PC-3 (cell line): ENCODE measurements around the gene PLA2G4F. TPM values are rescaled to one million over a fixed set of nuclear protein-coding genes. Genes with fewer than 3 reads are reported as not detected.

ENCODE experiments used
- ATAC-seq: fragments of 200-7000 bp; cut with Tn5 transposase; 2 replicates; pipeline ENCODE4 v1.9.1; 2020; ENCODE audit warnings: mild to moderate bottlenecking, moderate library complexity
- BruUV-seq: library from RNA; stranded (reverse); fragments of 400-500 nt; replicated peaks from 2 replicates; lab custom pipeline; 2021; lab: Mats Ljungman, UMichigan
- CTCF ChIA-PET: fragments of 300-600 bp; sonication (Branson Sonifier 250); formaldehyde crosslinking; loops from one replicate; lab custom pipeline; 2022; ENCODE audit warnings: antibody characterized with exemption; lab: Charles Lee
- POLR2A ChIA-PET: fragments of 300-600 bp; sonication (Branson Sonifier 250); formaldehyde crosslinking; loops from one replicate; lab custom pipeline; 2022; ENCODE audit warnings: antibody characterized with exemption; ENCODE audit not compliant: unreplicated experiment; lab: Charles Lee
- DNase-seq: peaks from one replicate; pipeline ENCODE4 v3.0.0-alpha.2; 2015
- H2AFZ ChIP-seq: fragments of 300-600 bp; sonication (generic); 2 replicates; pipeline ENCODE4 v1.6.0; 2016; ENCODE audit warnings: antibody characterized with exemption, low read length
- H3F3A ChIP-seq: fragments of 300-600 bp; sonication (generic); one replicate; pipeline ENCODE4 v1.6.0; 2017; ENCODE audit warnings: antibody characterized with exemption, low read length, control low read depth, mild to moderate bottlenecking; ENCODE audit not compliant: unreplicated experiment
- H3K27ac ChIP-seq: fragments of 300-600 bp; sonication (generic); 2 replicates; pipeline ENCODE4 v1.5.1; 2016; ENCODE audit warnings: mild to moderate bottlenecking, low read length
- H3K27me3 ChIP-seq: fragments of 300-600 bp; sonication (generic); 2 replicates; pipeline ENCODE4 v1.6.1; 2016; ENCODE audit warnings: low read length, mixed read lengths
- H3K36me3 ChIP-seq: fragments of 300-600 bp; sonication (generic); 2 replicates; pipeline ENCODE4 v1.6.1; 2016; ENCODE audit warnings: low read depth, mixed run types, low read length, mixed read lengths
- H3K4me1 ChIP-seq: fragments of 300-600 bp; sonication (generic); 2 replicates; pipeline ENCODE4 v1.5.1; 2016; ENCODE audit warnings: low read length; ENCODE audit not compliant: insufficient read depth
- H3K4me2 ChIP-seq: fragments of 300-600 bp; sonication (generic); 2 replicates; pipeline ENCODE4 v1.6.0; 2016; ENCODE audit warnings: low read length
- H3K4me3 ChIP-seq: fragments of 300-600 bp; sonication (generic); 2 replicates; pipeline ENCODE4 v1.5.1; 2016; ENCODE audit warnings: mild to moderate bottlenecking, low read length, mixed read lengths
- H3K79me2 ChIP-seq: fragments of 300-600 bp; sonication (generic); 2 replicates; pipeline ENCODE4 v1.6.1; 2017; ENCODE audit warnings: low read length, mixed read lengths
- H3K9ac ChIP-seq: fragments of 300-600 bp; sonication (generic); 2 replicates; pipeline ENCODE4 v1.6.0; 2016; ENCODE audit warnings: mild to moderate bottlenecking, low read length
- H3K9me2 ChIP-seq: fragments of 300-600 bp; sonication (generic); replicated peaks from 2 replicates; pipeline ENCODE4 v1.6.1; 2016; ENCODE audit warnings: mixed run types, low read length, mixed read lengths
- H3K9me3 ChIP-seq: fragments of 300-600 bp; sonication (generic); 2 replicates; pipeline ENCODE4 v1.6.1; 2016; ENCODE audit warnings: low read length, mixed read lengths
- H4K20me1 ChIP-seq: fragments of 300-600 bp; sonication (generic); 2 replicates; pipeline ENCODE4 v1.6.1; 2016; ENCODE audit warnings: low read length, mixed read lengths
- CTCF ChIP-seq: fragments of 300-600 bp; sonication (generic); conservative IDR thresholded peaks from 2 replicates; pipeline ENCODE4 v1.5.1; 2017; ENCODE audit warnings: antibody characterized with exemption, low read depth, mild to moderate bottlenecking, low read length
- EZH2 ChIP-seq: fragments of 300-600 bp; sonication (generic); IDR thresholded peaks from one replicate; pipeline ENCODE4 v1.6.1; 2017; ENCODE audit warnings: antibody characterized with exemption, mild to moderate bottlenecking, low read length; ENCODE audit not compliant: unreplicated experiment
- EZH2phosphoT487 ChIP-seq: fragments of 300-600 bp; sonication (generic); IDR thresholded peaks from 2 replicates; pipeline ENCODE4 v1.6.1; 2018; ENCODE audit warnings: mild to moderate bottlenecking, antibody characterized with exemption, low read length, borderline replicate concordance
- intact Hi-C: fragments of 100-400 bp; cut with micrococcal nuclease; formaldehyde crosslinking; loops from 2 replicates; pipeline ENCODE4 v1.9.0; 2023
- total RNA-seq: library from RNA; depleted of rRNA; stranded (reverse); fragments of >200 nt; gene quantifications from 2 replicates; pipeline ENCODE4 v1.2.3, GENCODE V29; 2014

Gene PLA2G4F
- total RNA-seq, 1 experiment from 2014 or later: 5.8 TPM

DNA sequence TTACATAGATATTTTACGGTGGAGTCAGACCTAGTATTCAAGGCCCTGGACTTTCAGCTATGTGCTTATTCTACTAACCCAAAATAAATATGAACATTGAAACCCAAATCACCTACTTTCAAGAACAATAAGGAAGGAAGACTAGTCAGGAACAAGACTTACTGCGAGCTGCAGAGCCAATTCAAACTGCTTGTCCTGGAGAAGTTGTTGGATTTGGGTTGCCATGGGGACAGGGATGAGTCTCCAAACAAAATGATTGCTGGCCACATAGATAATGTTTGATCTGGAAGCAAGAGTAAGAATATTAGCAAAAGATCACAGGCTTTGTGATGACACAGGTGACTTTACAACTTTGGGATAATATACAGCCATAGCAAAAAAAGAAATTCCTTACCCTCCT is 21.6 kb upstream of the PLA2G4F start:
- Histone ChIP-seq H3K36me3 (peaks cover 25% of the 10 kb centered on the region; the same call in 1 of the 2 replicates), H3K9me3 (no peaks in the 10 kb centered on the region), H3K9ac (no peak overlapping the region), H3K4me3 (no peak overlapping the region), H3K4me1 (no peaks in the 10 kb centered on the region), H3F3A (no peaks in the 10 kb centered on the region), H2AFZ (no peak overlapping the region), H4K20me1 (no peaks in the 10 kb centered on the region), H3K79me2 (no peaks in the 10 kb centered on the region), H3K9me2 (no peaks in the 10 kb centered on the region), H3K27ac (no peak overlapping the region), H3K27me3 (no peaks in the 10 kb centered on the region), H3K4me2 (no peak overlapping the region)
- CTCF ChIA-PET: no interaction called here
- TF ChIP-seq CTCF: no peak
- no peak for TF ChIP-seq EZH2
- no peak for TF ChIP-seq EZH2phosphoT487
- no TSS peak for BruUV-seq
- intact Hi-C loops: no loop called here
- DNase-seq: no peak
- no peak for ATAC-seq
- POLR2A ChIA-PET: interaction anchor here (0.5 kb wide), 1 partner anchor 11 kb away, joined by 4 read pairs; no protein-coding TSS in a partner anchor

DNA sequence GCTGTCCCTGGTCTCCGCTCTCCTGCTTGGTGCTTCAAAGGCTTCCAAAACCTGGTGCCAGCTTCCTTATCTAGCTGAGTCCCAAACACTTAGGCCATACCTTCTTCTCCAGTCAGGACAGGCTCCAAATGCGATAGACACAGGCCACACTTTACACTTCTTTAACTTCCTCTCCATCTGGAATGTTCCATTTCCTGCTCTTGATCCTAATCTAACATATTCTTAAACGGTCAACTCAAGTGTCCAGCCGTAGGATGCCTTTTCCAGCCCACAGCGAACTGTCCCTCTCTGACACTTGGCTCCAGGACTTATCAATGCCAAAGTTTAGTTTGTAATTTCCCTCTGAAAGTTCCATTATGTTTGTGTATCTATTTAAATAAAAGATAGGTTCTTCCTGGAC is 19.2 kb upstream of the PLA2G4F start:
- CTCF ChIA-PET: no interaction called here
- POLR2A ChIA-PET: interaction anchor here (0.6 kb wide), 1 partner anchor 268 kb away, joined by 3 read pairs; no protein-coding TSS in a partner anchor
- ATAC-seq: no peak
- no TSS peak for BruUV-seq
- Histone ChIP-seq H3K79me2 (no peaks in the 10 kb centered on the region), H3F3A (no peaks in the 10 kb centered on the region), H3K4me2 (no peak overlapping the region), H2AFZ (no peak overlapping the region), H3K27me3 (no peaks in the 10 kb centered on the region), H4K20me1 (no peaks in the 10 kb centered on the region), H3K4me1 (no peaks in the 10 kb centered on the region), H3K9me3 (no peaks in the 10 kb centered on the region), H3K9ac (no peak overlapping the region), H3K27ac (no peak overlapping the region), H3K9me2 (no peaks in the 10 kb centered on the region), H3K36me3 (peaks cover 32% of the 10 kb centered on the region), H3K4me3 (no peak overlapping the region)
- intact Hi-C loops: no loop called here
- no peak for DNase-seq
- TF ChIP-seq EZH2phosphoT487 (no peak), CTCF (no peak), EZH2 (no peak)

GRCh38 chr15:42172475-42172874 is 16.0 kb upstream of the PLA2G4F start:
- CTCF ChIA-PET: no interaction called here
- Histone ChIP-seq H3K27me3 (no peaks in the 10 kb centered on the region), H3K4me2 (no peak overlapping the region), H3K9me3 (no peaks in the 10 kb centered on the region), H3K4me1 (no peaks in the 10 kb centered on the region), H3K9me2 (no peaks in the 10 kb centered on the region), H3K27ac (no peak overlapping the region), H3K79me2 (no peaks in the 10 kb centered on the region), H2AFZ (no peak overlapping the region), H3K9ac (no peak overlapping the region), H3F3A (no peaks in the 10 kb centered on the region), H3K36me3 (peaks cover 42% of the 10 kb centered on the region), H4K20me1 (no peaks in the 10 kb centered on the region), H3K4me3 (no peak overlapping the region)
- ATAC-seq: no peak
- DNase-seq: no peak
- intact Hi-C loops: no loop called here
- TF ChIP-seq EZH2phosphoT487 (no peak), EZH2 (no peak), CTCF (no peak)
- POLR2A ChIA-PET: no interaction called here
- BruUV-seq: no TSS peak
